Peyer's patch (tissue), 4 donors: ENCODE measurements around the gene STX16.

Experiments used
- CTCF ChIP-seq, 6 experiments: fragments of 450-650 bp in 4 of 6; fragments of 200-600 bp in 2 of 6; sonication (generic) in 1 of 6; IDR thresholded peaks; one replicate each; pipeline ENCODE4 v1.5.1; 2017 to 2019; ENCODE audit warnings: antibody characterized with exemption in 6 of 6, mild to moderate bottlenecking in 3 of 6, moderate library complexity in 1 of 6
- POLR2A ChIP-seq, 2 donors: fragments of 450-650 bp; IDR thresholded peaks; one replicate each; pipeline ENCODE4 v1.5.1; 2017; ENCODE audit warnings: antibody characterized with exemption in 2 of 2, mild to moderate bottlenecking in 2 of 2, moderate library complexity in 2 of 2

DNA sequence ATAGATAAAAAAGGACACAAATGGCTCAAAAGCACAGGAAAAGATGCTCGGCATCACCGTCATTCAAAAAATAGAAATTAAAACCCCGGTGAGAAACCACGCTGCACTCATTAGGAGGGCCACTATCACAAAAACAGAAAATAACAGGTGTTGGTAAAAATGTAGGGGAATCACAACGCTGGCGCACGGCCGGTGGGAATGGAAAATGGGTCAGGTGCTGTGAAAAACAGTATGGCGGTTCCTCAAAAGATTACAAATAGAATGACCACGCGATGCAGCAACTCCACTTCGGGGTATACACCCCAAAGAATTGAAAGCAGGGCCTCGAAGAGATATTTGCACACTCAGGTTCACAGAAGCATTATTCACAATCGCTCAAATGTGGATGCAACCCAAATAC is 69.8 kb downstream of the STX16 start:
- TF ChIP-seq CTCF (IDR thresholded peaks at IDR 0.05) (no peak), POLR2A (IDR thresholded peaks at IDR 0.05) (no peak)
